Tibial nerve (tissue), 4 donors: ENCODE measurements around the gene CCNY. TPM values are rescaled to one million over a fixed set of nuclear protein-coding genes. Genes with fewer than 3 reads are reported as not detected.
A peak's percentile ranks its signal among the peaks of the same experiment; 100 is the strongest.
"Not testable (repeated sequence)": the region's sequence is repeated elsewhere in the genome, so short reads cannot be mapped to it uniquely, and the experiment has no call there.

ENCODE experiments used
- DNase-seq, 2 donors: peaks; one replicate each; pipeline ENCODE4 v3.0.0-alpha.2; 2019; ENCODE audit warnings: low spot score in 2 of 2
- H3K27ac ChIP-seq, 4 donors: fragments of 200-600 bp; sonication (generic) in 3 of 4; one replicate each; pipeline ENCODE4 v1.5.1; 2017 to 2019; ENCODE audit warnings: mild to moderate bottlenecking in 1 of 4
- H3K27me3 ChIP-seq, 2 donors: fragments of 200-600 bp; sonication (generic) in 1 of 2; one replicate each; pipeline versions ENCODE4 v1.5.1 to v1.6.0; 2017 to 2019
- H3K36me3 ChIP-seq, 3 donors: fragments of 200-600 bp; sonication (generic); one replicate each; pipeline ENCODE4 v1.5.1; 2018 to 2019
- H3K4me1 ChIP-seq, 4 donors: fragments of 200-600 bp; sonication (generic) in 3 of 4; one replicate each; pipeline ENCODE4 v1.5.1; 2017 to 2019
- H3K4me3 ChIP-seq, 4 donors: fragments of 200-600 bp; sonication (generic) in 3 of 4; one replicate each; pipeline ENCODE4 v1.5.1; 2017 to 2019; ENCODE audit warnings: mild to moderate bottlenecking in 1 of 4, moderate library complexity in 1 of 4
- H3K9me3 ChIP-seq, 4 donors: fragments of 200-600 bp; sonication (generic) in 3 of 4; one replicate each; pipeline ENCODE4 v1.5.1; 2017 to 2019
- EP300 ChIP-seq, 2 donors: sonication (generic); formaldehyde crosslinking; IDR thresholded peaks; one replicate each; pipeline ENCODE4 v1.6.1; 2017; ENCODE audit warnings: antibody characterized with exemption in 2 of 2, mild to moderate bottlenecking in 1 of 2
- POLR2A ChIP-seq, 2 donors: fragments of 450-650 bp; IDR thresholded peaks; one replicate each; pipeline ENCODE4 v1.6.1; 2017; ENCODE audit warnings: antibody characterized with exemption in 2 of 2, mild to moderate bottlenecking in 2 of 2, moderate library complexity in 2 of 2
- WGBS, 2 donors: methylation state at CpG; one replicate each; pipeline ENCODE4 v1.1.5; 2018; 5-methylcytosine and 5-hydroxymethylcytosine counted together
- total RNA-seq, 4 donors: library from RNA; depleted of rRNA; stranded (reverse); fragments of >200 nt; gene quantifications; one replicate each; pipeline ENCODE4 v1.1.0, GENCODE V29; 2016
- TF ChIP-seq, protein P1 (sequence below), 5 experiments: fragments of 200-600 bp in 3 of 5; fragments of 450-650 bp in 2 of 5; sonication (generic) in 3 of 5; IDR thresholded peaks; one replicate each; pipeline ENCODE4 v1.5.1; 2016 to 2019; ENCODE audit warnings: antibody characterized with exemption in 5 of 5, mild to moderate bottlenecking in 3 of 5, moderate library complexity in 2 of 5

Gene CCNY
- total RNA-seq, 4 donors from 2014 or later, result 24.3 to 27.6 (median 26.5) TPM

GRCh38 chr10:35404077-35404476 is 67.8 kb downstream of the CCNY start:
- peak; percentile 28 to 65 for DNase-seq
- H3K27me3 ChIP-seq, H3K4me3 ChIP-seq, H3K36me3 ChIP-seq, H3K9me3 ChIP-seq: not testable (repeated sequence)
- peaks cover 0 to 65% (median 29%) of the 10 kb centered on the region in 4 donors for H3K4me1 ChIP-seq
- H3K27ac ChIP-seq, result peak overlapping the region in 2 of 4 donors; percentile 13 to 52
- peak in 1 of 2 donors; percentile 15 for TF ChIP-seq EP300 (IDR thresholded peaks at IDR 0.05)
- WGBS, 2 donors, result 66 to 77% methylated on average over 2 of the region's 2 CpGs

- WGBS, 2 donors, result 76 to 100% methylated on average over 1 to 3 of the region's 5 CpGs
- H3K27me3 ChIP-seq, result not testable (repeated sequence)
Measured at GRCh38 chr10:35406003-35406630, 69.8 kb downstream of the CCNY start.

GRCh38 chr10:35407696-35408095 is 71.4 kb downstream of the CCNY start:
- H3K4me1 ChIP-seq, result peaks cover 0 to 54% (median 22%) of the 10 kb centered on the region in 4 donors
- H3K9me3 ChIP-seq, H3K4me3 ChIP-seq, H3K36me3 ChIP-seq, H3K27ac ChIP-seq, DNase-seq, H3K27me3 ChIP-seq: not testable (repeated sequence)
- 92 to 94% methylated on average over 12 of the region's 12 CpGs for WGBS, 2 donors

More at GRCh38 chr10:35406003-35406630, 69.8 kb downstream of the CCNY start:
- peaks cover 0 to 52% (median 19%) of the 10 kb centered on the region in 4 donors for H3K4me1 ChIP-seq
- not testable (repeated sequence) for H3K36me3 ChIP-seq, H3K4me3 ChIP-seq, H3K27ac ChIP-seq, DNase-seq, H3K9me3 ChIP-seq

DNA sequence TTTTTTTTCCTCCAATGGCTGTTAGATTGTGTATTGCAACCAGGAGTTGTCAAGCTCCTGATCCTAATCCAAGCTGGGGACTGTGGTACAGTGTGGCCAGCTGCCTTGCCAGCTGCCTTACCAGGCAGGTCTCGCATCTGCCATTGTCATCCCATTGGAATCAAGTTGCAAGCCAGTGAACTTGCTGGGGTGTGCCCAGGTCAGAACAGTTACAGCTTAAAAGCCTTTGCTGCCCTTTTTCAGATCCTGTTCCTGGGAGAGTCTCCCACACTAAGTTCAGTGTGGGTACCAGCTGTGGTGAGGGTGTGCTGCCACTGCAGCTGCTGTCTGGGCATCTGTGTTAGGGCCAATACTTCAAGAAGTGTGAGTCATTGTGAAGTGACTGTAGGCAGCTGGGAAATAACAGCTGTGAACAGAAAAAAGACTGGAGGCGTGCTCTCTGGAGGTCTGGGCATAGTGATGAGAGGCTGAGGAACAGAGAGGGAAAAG is 72.8 kb downstream of the CCNY start:
- no peak for DNase-seq
- Histone ChIP-seq H3K9me3 (no peaks in the 10 kb centered on the region), H3K36me3 (no peaks in the 10 kb centered on the region), H3K27me3 (no peaks in the 10 kb centered on the region), H3K4me1 (peaks cover 0 to 51% (median 19%) of the 10 kb centered on the region in 4 donors), H3K4me3 (no peak overlapping the region), H3K27ac (peak overlapping the region in 1 of 4 donors; percentile 47)
- 53 to 60% methylated on average over 2 of the region's 2 CpGs for WGBS, 2 donors
- TF ChIP-seq EP300 (IDR thresholded peaks at IDR 0.05) (peak in 1 of 2 donors; percentile 45), POLR2A (IDR thresholded peaks at IDR 0.05) (no peak)
- TF ChIP-seq, protein P1, sequence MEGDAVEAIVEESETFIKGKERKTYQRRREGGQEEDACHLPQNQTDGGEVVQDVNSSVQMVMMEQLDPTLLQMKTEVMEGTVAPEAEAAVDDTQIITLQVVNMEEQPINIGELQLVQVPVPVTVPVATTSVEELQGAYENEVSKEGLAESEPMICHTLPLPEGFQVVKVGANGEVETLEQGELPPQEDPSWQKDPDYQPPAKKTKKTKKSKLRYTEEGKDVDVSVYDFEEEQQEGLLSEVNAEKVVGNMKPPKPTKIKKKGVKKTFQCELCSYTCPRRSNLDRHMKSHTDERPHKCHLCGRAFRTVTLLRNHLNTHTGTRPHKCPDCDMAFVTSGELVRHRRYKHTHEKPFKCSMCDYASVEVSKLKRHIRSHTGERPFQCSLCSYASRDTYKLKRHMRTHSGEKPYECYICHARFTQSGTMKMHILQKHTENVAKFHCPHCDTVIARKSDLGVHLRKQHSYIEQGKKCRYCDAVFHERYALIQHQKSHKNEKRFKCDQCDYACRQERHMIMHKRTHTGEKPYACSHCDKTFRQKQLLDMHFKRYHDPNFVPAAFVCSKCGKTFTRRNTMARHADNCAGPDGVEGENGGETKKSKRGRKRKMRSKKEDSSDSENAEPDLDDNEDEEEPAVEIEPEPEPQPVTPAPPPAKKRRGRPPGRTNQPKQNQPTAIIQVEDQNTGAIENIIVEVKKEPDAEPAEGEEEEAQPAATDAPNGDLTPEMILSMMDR (IDR thresholded peaks at IDR 0.05), result no peak

DNA sequence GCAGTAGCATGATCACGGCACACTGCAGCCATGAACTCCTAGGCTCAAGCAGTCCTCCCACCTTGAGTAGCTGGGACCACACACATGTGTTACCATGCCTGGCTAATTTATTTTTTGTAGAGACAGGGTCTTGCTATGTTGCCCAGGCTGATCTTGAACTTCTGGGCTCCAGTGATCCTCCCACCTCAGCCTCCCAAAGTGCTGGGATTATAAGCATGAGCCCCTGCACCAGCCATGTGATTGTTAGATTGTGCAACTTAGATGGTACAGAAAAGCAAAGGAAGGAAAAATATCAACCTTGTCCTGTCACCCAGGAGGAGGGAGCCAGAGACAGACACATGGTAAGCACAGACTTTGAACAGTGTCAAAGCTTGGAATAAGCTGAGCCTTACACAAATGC is 73.5 kb downstream of the CCNY start:
- no peak for DNase-seq
- H3K27me3 ChIP-seq, result no peaks in the 10 kb centered on the region
- no peak overlapping the region for H3K4me3 ChIP-seq
- TF ChIP-seq, protein P1 (IDR thresholded peaks at IDR 0.05), result no peak
- TF ChIP-seq EP300 (IDR thresholded peaks at IDR 0.05) (no peak), POLR2A (IDR thresholded peaks at IDR 0.05) (no peak)
- no peaks in the 10 kb centered on the region for H3K36me3 ChIP-seq
- peaks cover 0 to 51% (median 19%) of the 10 kb centered on the region in 4 donors for H3K4me1 ChIP-seq
- WGBS, 2 donors, result 78 to 84% methylated on average over 1 of the region's 1 CpG
- no peaks in the 10 kb centered on the region for H3K9me3 ChIP-seq
- H3K27ac ChIP-seq, result peak overlapping the region in 1 of 4 donors; percentile 9

DNA sequence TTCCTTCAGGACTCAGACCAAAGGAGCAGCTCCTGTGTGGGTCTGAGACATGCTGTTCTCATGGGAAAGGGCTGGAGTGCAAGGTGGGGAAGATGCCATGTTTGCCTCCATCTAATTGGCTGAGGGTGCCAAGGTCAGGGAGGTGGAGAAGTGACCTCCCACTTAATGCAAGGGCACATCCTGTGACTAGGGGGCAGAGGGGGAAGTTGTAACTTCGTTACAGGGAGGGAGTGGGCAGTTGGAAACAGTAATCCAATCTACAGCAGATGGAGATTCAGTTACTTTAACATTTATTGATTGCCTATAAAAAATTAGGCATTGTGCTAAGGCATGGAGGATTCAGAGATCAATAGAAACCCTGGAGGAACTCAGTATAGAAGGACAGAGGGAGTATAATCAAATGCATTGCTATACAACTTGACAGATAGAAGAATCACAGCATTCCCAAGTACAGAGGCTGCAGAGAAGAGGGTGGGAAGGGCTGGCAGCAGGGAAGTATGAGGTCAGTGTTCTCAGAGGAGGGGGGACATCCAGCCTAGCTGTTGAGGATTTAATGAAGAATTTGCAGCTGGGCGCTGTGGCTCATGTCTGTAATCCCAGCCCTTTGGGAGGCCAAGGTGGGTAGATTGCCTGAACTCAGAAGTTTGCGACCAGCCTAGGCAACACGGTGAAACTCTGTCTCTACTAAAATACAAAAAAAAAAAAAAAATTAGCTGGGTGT is 75.9 kb downstream of the CCNY start:
- Histone ChIP-seq H3K27ac (no peak overlapping the region), H3K4me3 (no peak overlapping the region), H3K9me3 (no peaks in the 10 kb centered on the region), H3K4me1 (peaks cover 0 to 61% (median 19%) of the 10 kb centered on the region in 4 donors), H3K27me3 (no peaks in the 10 kb centered on the region), H3K36me3 (no peaks in the 10 kb centered on the region)
- TF ChIP-seq EP300 (IDR thresholded peaks at IDR 0.05) (no peak), POLR2A (IDR thresholded peaks at IDR 0.05) (no peak)
- TF ChIP-seq, protein P1 (IDR thresholded peaks at IDR 0.05), result no peak
- 70 to 81% methylated on average over 4 of the region's 4 CpGs for WGBS, 2 donors
- DNase-seq, result no peak
